H9 (cell line): Measurements from ENCODE around the gene MGRN1. TPM values are rescaled to one million over a fixed set of nuclear protein-coding genes. Genes with fewer than 3 reads are reported as not detected.

Experiments
- DNase-seq: peaks from one replicate; pipeline ENCODE4 v3.0.0-alpha.2; 2017
- H2AFZ ChIP-seq: one replicate; pipeline ENCODE4 v1.6.1; 2013; ENCODE audit warnings: mild to moderate bottlenecking, low read length, control low read depth, moderate library complexity
- H2AK5ac ChIP-seq: 2 replicates; pipeline ENCODE4 v1.6.1; 2013; ENCODE audit warnings: low read length, control low read depth, mixed read lengths; ENCODE audit not compliant: insufficient read length
- H2BK120ac ChIP-seq: one replicate; pipeline ENCODE4 v1.6.1; 2013; ENCODE audit warnings: low read depth, mild to moderate bottlenecking, low read length, control low read depth, inconsistent platforms; ENCODE audit not compliant: poor library complexity, severe bottlenecking
- H2BK12ac ChIP-seq: 2 replicates; pipeline ENCODE4 v1.6.1; 2013; ENCODE audit warnings: low read length, control low read depth, mixed read lengths, low read depth; ENCODE audit not compliant: insufficient read length
- H2BK15ac ChIP-seq: 2 replicates; pipeline ENCODE4 v1.6.1; 2013; ENCODE audit warnings: low read depth, low read length, control low read depth
- H2BK20ac ChIP-seq: one replicate; pipeline ENCODE4 v1.6.1; 2013; ENCODE audit warnings: low read depth, mild to moderate bottlenecking, low read length, control low read depth, inconsistent platforms; ENCODE audit not compliant: poor library complexity, severe bottlenecking
- H2BK5ac ChIP-seq: 2 replicates; pipeline ENCODE4 v1.6.1; 2013; ENCODE audit warnings: low read length, control low read depth, mixed read lengths; ENCODE audit not compliant: insufficient read length
- H3K14ac ChIP-seq: 2 replicates; pipeline ENCODE4 v1.6.1; 2013; ENCODE audit warnings: low read length, control low read depth; ENCODE audit not compliant: insufficient read depth
- H3K18ac ChIP-seq: 2 replicates; pipeline ENCODE4 v1.6.1; 2013; ENCODE audit warnings: low read depth, mild to moderate bottlenecking, mixed read lengths, low read length, control low read depth; ENCODE audit not compliant: insufficient read length
- H3K23ac ChIP-seq: 2 replicates; pipeline ENCODE4 v1.6.1; 2013; ENCODE audit warnings: low read length, control low read depth, mixed read lengths, low read depth; ENCODE audit not compliant: insufficient read length
- H3K23me2 ChIP-seq: 2 replicates; pipeline ENCODE4 v1.6.1; 2013; ENCODE audit warnings: low read depth, mild to moderate bottlenecking, mixed read lengths, low read length, control low read depth; ENCODE audit not compliant: insufficient read length, poor library complexity, severe bottlenecking
- H3K27ac ChIP-seq: 2 replicates; pipeline ENCODE4 v1.5.1; 2013; ENCODE audit warnings: low read length, control low read depth, mixed read lengths, low read depth; ENCODE audit not compliant: insufficient read length
- H3K27me3 ChIP-seq: 2 replicates; pipeline ENCODE4 v1.6.1; 2013; ENCODE audit warnings: low read length, control low read depth, inconsistent platforms; ENCODE audit not compliant: insufficient read depth
- H3K4ac ChIP-seq: 2 replicates; pipeline ENCODE4 v1.6.1; 2013; ENCODE audit warnings: low read depth, mild to moderate bottlenecking, control low read depth, inconsistent platforms, low read length, moderate library complexity
- H3K4me1 ChIP-seq: 2 replicates; pipeline ENCODE4 v1.6.1; 2013; ENCODE audit warnings: low read length, control low read depth, inconsistent platforms; ENCODE audit not compliant: insufficient read depth
- H3K4me2 ChIP-seq: 2 replicates; pipeline ENCODE4 v1.6.1; 2013; ENCODE audit warnings: low read length, control low read depth, mixed read lengths; ENCODE audit not compliant: insufficient read length, insufficient read depth
- H3K56ac ChIP-seq: 2 replicates; pipeline ENCODE4 v1.6.1; 2013; ENCODE audit warnings: low read depth, mild to moderate bottlenecking, mixed read lengths, low read length, control low read depth; ENCODE audit not compliant: insufficient read length
- H3K79me1 ChIP-seq: 2 replicates; pipeline ENCODE4 v1.6.1; 2013; ENCODE audit warnings: low read depth, mild to moderate bottlenecking, moderate library complexity, low read length, control low read depth, inconsistent platforms; ENCODE audit not compliant: insufficient read depth, poor library complexity, severe bottlenecking
- H3K79me2 ChIP-seq: 2 replicates; pipeline ENCODE4 v1.6.1; 2013; ENCODE audit warnings: low read length, control low read depth, inconsistent platforms; ENCODE audit not compliant: insufficient read depth
- H3K9ac ChIP-seq: 2 replicates; pipeline ENCODE4 v1.6.1; 2013; ENCODE audit warnings: low read length, control low read depth, mixed read lengths; ENCODE audit not compliant: insufficient read length; ENCODE audit errors: extremely low read depth
- H3K9me3 ChIP-seq: one replicate; pipeline ENCODE4 v1.6.1; 2013; ENCODE audit warnings: low read depth, low read length, inconsistent platforms; ENCODE audit not compliant: control insufficient read depth
- H3T11ph ChIP-seq: one replicate; pipeline ENCODE4 v1.6.1; 2013; ENCODE audit warnings: mild to moderate bottlenecking, low read length, control low read depth, inconsistent platforms
- H4K20me1 ChIP-seq: one replicate; pipeline ENCODE4 v1.6.1; 2013; ENCODE audit not compliant: control insufficient read depth, insufficient read length, insufficient read depth
- H4K5ac ChIP-seq: 2 replicates; pipeline ENCODE4 v1.6.1; 2013; ENCODE audit warnings: low read depth, mild to moderate bottlenecking, mixed read lengths, low read length, control low read depth; ENCODE audit not compliant: insufficient read length
- H4K8ac ChIP-seq: replicated peaks from 2 replicates; pipeline ENCODE4 v1.6.1; 2013; ENCODE audit warnings: low read length, control low read depth, mixed read lengths, low read depth; ENCODE audit not compliant: insufficient read length
- H4K91ac ChIP-seq: 2 replicates; pipeline ENCODE4 v1.6.1; 2013; ENCODE audit warnings: low read depth, mild to moderate bottlenecking, moderate library complexity, mixed read lengths, low read length, control low read depth; ENCODE audit not compliant: insufficient read length
- H3K27ac Mint-ChIP-seq, 3 experiments: 2 replicates in 2 of 3; 3 replicates in 1 of 3; pipeline ENCODE4 v1.8.0; 2020 to 2021; ENCODE audit warnings: mixed read lengths in 3 of 3, mild to moderate bottlenecking in 1 of 3, moderate library complexity in 1 of 3
- H3K27me3 Mint-ChIP-seq: 2 replicates; pipeline ENCODE4 v1.8.0; 2021; ENCODE audit warnings: low read depth, mild to moderate bottlenecking, moderate library complexity, mixed read lengths
- H3K36me3 Mint-ChIP-seq, 3 experiments: 2 replicates in 2 of 3; 3 replicates in 1 of 3; pipeline ENCODE4 v1.8.0; 2020 to 2021; ENCODE audit warnings: low read depth in 3 of 3, mixed read lengths in 3 of 3; ENCODE audit not compliant: insufficient read depth in 1 of 3
- H3K4me1 Mint-ChIP-seq, 2 experiments: 2 replicates each; pipeline ENCODE4 v1.8.0; 2020; ENCODE audit warnings: mixed read lengths in 2 of 2
- H3K4me3 Mint-ChIP-seq, 2 experiments: 2 replicates in 1 of 2; 3 replicates in 1 of 2; pipeline ENCODE4 v1.8.0; 2020 to 2021; ENCODE audit warnings: mild to moderate bottlenecking in 2 of 2, mixed read lengths in 2 of 2, moderate library complexity in 1 of 2
- H3K9me3 Mint-ChIP-seq, 2 experiments: 2 replicates in 1 of 2; 3 replicates in 1 of 2; pipeline ENCODE4 v1.8.0; 2020; ENCODE audit warnings: mild to moderate bottlenecking in 2 of 2, mixed read lengths in 2 of 2, moderate library complexity in 1 of 2
- CTCF ChIP-seq: fragments of 200-600 bp; sonication (generic); conservative IDR thresholded peaks from 3 replicates; pipeline ENCODE4 v1.8.0; 2021; ENCODE audit warnings: antibody characterized with exemption, mild to moderate bottlenecking
- WGBS: extraction: QIAGEN DNeasy Blood & Tissue Kit; methylation state at CpG from one replicate; pipeline ENCODE4 v1.1.7; 2013; ENCODE audit warnings: missing lambda C conversion rate, low lambda C conversion rate, mixed read lengths; ENCODE audit not compliant: insufficient read length; ENCODE audit errors: extremely low coverage; 5-methylcytosine and 5-hydroxymethylcytosine counted together
- total RNA-seq: library from RNA; stranded (reverse); gene quantifications from 2 replicates; pipeline ENCODE4 v1.2.1, GENCODE V29; 2021

MGRN1 gene
- total RNA-seq, 1 experiment from 2014 or later, result 91.6 TPM

- H3K4ac ChIP-seq, result no peak overlapping the region
- H3K23ac ChIP-seq, result no peak overlapping the region
- H2BK5ac ChIP-seq, result no peak overlapping the region
- no peak overlapping the region for H3T11ph ChIP-seq
- Mint-ChIP-seq H3K27ac (no peak overlapping the region; a peak in 1 of 7 replicates), H3K4me1 (no peaks in the 10 kb centered on the region), H3K9me3 (no peaks in the 10 kb centered on the region), H3K36me3 (peaks cover 10 to 61% (median 50%) of the 10 kb centered on the region in 3 experiments; a peak in 6 of 7 replicates), H3K4me3 (no peak overlapping the region), H3K27me3 (no peaks in the 10 kb centered on the region)
- H3K9ac ChIP-seq, result no peak overlapping the region
- H3K4me1 ChIP-seq, result no peaks in the 10 kb centered on the region
- H3K56ac ChIP-seq, result no peak overlapping the region
- no peak overlapping the region for H4K8ac ChIP-seq
- H3K79me1 ChIP-seq, result no peaks in the 10 kb centered on the region
- no peak overlapping the region for H4K5ac ChIP-seq
- H3K18ac ChIP-seq, result no peak overlapping the region
- no peak overlapping the region for H3K27ac ChIP-seq
- no peaks in the 10 kb centered on the region for H4K20me1 ChIP-seq
- H2BK20ac ChIP-seq, result no peak overlapping the region
- H3K4me2 ChIP-seq, result no peak overlapping the region
- no peak overlapping the region for H3K14ac ChIP-seq
- H4K91ac ChIP-seq, result no peak overlapping the region
- H3K79me2 ChIP-seq, result no peaks in the 10 kb centered on the region
- H2BK120ac ChIP-seq, result no peak overlapping the region
- no peak overlapping the region for H2AK5ac ChIP-seq
- no peak overlapping the region for H2AFZ ChIP-seq
- H3K27me3 ChIP-seq, result no peaks in the 10 kb centered on the region
- TF ChIP-seq CTCF, result no peak
- WGBS, result no CpG with 5 or more reads among the region's 33 CpGs
- no peak overlapping the region for H2BK12ac ChIP-seq
- no peak overlapping the region for H2BK15ac ChIP-seq
- H3K9me3 ChIP-seq, result no peaks in the 10 kb centered on the region
- no peak for DNase-seq
- no peaks in the 10 kb centered on the region for H3K23me2 ChIP-seq
These were observed 76.5 kb downstream of the MGRN1 start for GRCh38 chr16:4700997-4701743.
